PC-9 (cell line): ENCODE measurements around the gene RAD52. TPM values are rescaled to one million over a fixed set of nuclear protein-coding genes. Genes with fewer than 3 reads are reported as not detected.

Experiments used
- BruUV-seq: library from RNA; stranded (reverse); fragments of 400-500 nt; replicated peaks from 2 replicates; lab custom pipeline; 2021; lab: Mats Ljungman, UMichigan
- CTCF ChIA-PET: fragments of 300-600 bp; sonication (Branson Sonifier 250); formaldehyde crosslinking; loops from one replicate; lab custom pipeline; 2022; ENCODE audit warnings: antibody characterized with exemption; lab: Charles Lee
- POLR2A ChIA-PET: fragments of 300-600 bp; sonication (Branson Sonifier 250); formaldehyde crosslinking; loops from one replicate; lab custom pipeline; 2022; ENCODE audit warnings: antibody characterized with exemption; ENCODE audit not compliant: unreplicated experiment; lab: Charles Lee
- DNase-seq, 2 experiments: peaks; one replicate each; pipeline versions ENCODE4 v3.0.0 to v3.0.0-alpha.2; 2015 to 2022; ENCODE audit warnings: mixed read lengths in 1 of 2
- H2AFZ ChIP-seq: fragments of 200-600 bp; sonication (generic); 2 replicates; pipeline ENCODE4 v1.8.1; 2017; ENCODE audit warnings: antibody characterized with exemption
- H3F3A ChIP-seq: fragments of 200-600 bp; sonication (generic); 2 replicates; pipeline ENCODE4 v1.8.1; 2017; ENCODE audit warnings: antibody characterized with exemption, mild to moderate bottlenecking, low read depth; ENCODE audit not compliant: insufficient read depth
- H3K27ac ChIP-seq: fragments of 200-600 bp; sonication (generic); 2 replicates; pipeline ENCODE4 v1.6.1; 2016; ENCODE audit warnings: mixed run types
- H3K27me3 ChIP-seq: fragments of 200-600 bp; sonication (generic); 2 replicates; pipeline ENCODE4 v1.6.1; 2016; ENCODE audit warnings: low read depth, mixed run types; ENCODE audit not compliant: insufficient read depth
- H3K36me3 ChIP-seq: fragments of 200-600 bp; sonication (generic); 2 replicates; pipeline ENCODE4 v1.6.1; 2016; ENCODE audit warnings: low read depth, mixed run types
- H3K4me1 ChIP-seq: fragments of 200-600 bp; sonication (generic); replicated peaks from 2 replicates; pipeline ENCODE4 v1.6.1; 2016; ENCODE audit warnings: mixed run types; ENCODE audit not compliant: insufficient read depth
- H3K4me2 ChIP-seq: fragments of 200-600 bp; sonication (generic); 2 replicates; pipeline ENCODE4 v1.6.1; 2017; ENCODE audit warnings: mixed run types
- H3K4me3 ChIP-seq: fragments of 200-600 bp; sonication (generic); 2 replicates; pipeline ENCODE4 v1.6.1; 2016; ENCODE audit warnings: mixed run types
- H3K79me2 ChIP-seq: fragments of 200-600 bp; sonication (generic); 2 replicates; pipeline ENCODE4 v1.6.1; 2017; ENCODE audit warnings: low read depth, mixed run types
- H3K9me2 ChIP-seq: fragments of 200-600 bp; sonication (generic); 2 replicates; pipeline ENCODE4 v1.8.1; 2017; ENCODE audit warnings: mild to moderate bottlenecking; ENCODE audit not compliant: insufficient read depth
- H3K9me3 ChIP-seq: fragments of 200-600 bp; sonication (generic); 2 replicates; pipeline ENCODE4 v1.8.1; 2016; ENCODE audit warnings: low read depth; ENCODE audit not compliant: insufficient read depth
- H4K20me1 ChIP-seq: fragments of 200-600 bp; sonication (generic); 2 replicates; pipeline ENCODE4 v1.8.1; 2017; ENCODE audit not compliant: insufficient read depth
- CTCF ChIP-seq: fragments of 200-600 bp; sonication (generic); conservative IDR thresholded peaks from 2 replicates; pipeline ENCODE4 v1.6.1; 2017; ENCODE audit warnings: mixed run types, antibody characterized with exemption, mild to moderate bottlenecking, moderate library complexity
- EZH2 ChIP-seq: fragments of 200-600 bp; sonication (generic); IDR thresholded peaks from 2 replicates; pipeline ENCODE4 v1.8.0; 2017; ENCODE audit warnings: antibody characterized with exemption, low read depth
- intact Hi-C: fragments of 100-400 bp; cut with micrococcal nuclease; formaldehyde crosslinking; loops from one replicate; pipeline ENCODE4 v1.10.0; 2022; ENCODE audit not compliant: unreplicated experiment
- total RNA-seq: library from RNA; stranded (reverse); gene quantifications from 2 replicates; pipeline ENCODE4 v1.2.3, GENCODE V29; 2021

RAD52 gene
- total RNA-seq, 1 experiment from 2014 or later: 25.0 TPM

GRCh38 chr12:905261-906031 is 44.0 kb downstream of the RAD52 start:
- TF ChIP-seq EZH2: no peak
- TF ChIP-seq CTCF: no peak
- H3K79me2 ChIP-seq: no peaks in the 10 kb centered on the region
- H3K36me3 ChIP-seq: peaks cover 44% of the 10 kb centered on the region
- ChIA-PET CTCF (interaction anchor here (1.6 kb wide), 1 partner anchor 188 kb away, joined by 5 read pairs; no protein-coding TSS in a partner anchor), POLR2A (interaction anchor here (0.6 kb wide), 1 partner anchor 498 kb away, joined by 6 read pairs; no protein-coding TSS in a partner anchor)
- H2AFZ ChIP-seq: no peak overlapping the region
- H3K4me1 ChIP-seq: no peaks in the 10 kb centered on the region
- no peak overlapping the region for H3K27ac ChIP-seq
- BruUV-seq: no TSS peak
- no peak overlapping the region for H3K4me3 ChIP-seq
- H3F3A ChIP-seq: peaks cover 20% of the 10 kb centered on the region; the same call in 1 of the 2 replicates
- no peak for DNase-seq
- no peaks in the 10 kb centered on the region for H3K27me3 ChIP-seq
- no peaks in the 10 kb centered on the region for H3K9me3 ChIP-seq
- no peak overlapping the region for H3K4me2 ChIP-seq
- no peaks in the 10 kb centered on the region for H3K9me2 ChIP-seq
- peaks cover 3% of the 10 kb centered on the region for H4K20me1 ChIP-seq
- intact Hi-C loops: no loop called here

- no peak overlapping the region for H3K4me2 ChIP-seq
- H3K27ac ChIP-seq: no peak overlapping the region
- H3K36me3 ChIP-seq: peaks cover 40% of the 10 kb centered on the region
- H3F3A ChIP-seq: peaks cover 10% of the 10 kb centered on the region; the same call in 1 of the 2 replicates
- intact Hi-C loops: no loop called here
- POLR2A ChIA-PET: no interaction called here
- H3K4me3 ChIP-seq: no peak overlapping the region
- CTCF ChIA-PET: no interaction called here
- no peaks in the 10 kb centered on the region for H3K79me2 ChIP-seq
- H3K9me3 ChIP-seq: no peaks in the 10 kb centered on the region
- no peaks in the 10 kb centered on the region for H3K27me3 ChIP-seq
- no peaks in the 10 kb centered on the region for H4K20me1 ChIP-seq
- H2AFZ ChIP-seq: no peak overlapping the region
- no TSS peak for BruUV-seq
- H3K9me2 ChIP-seq: no peaks in the 10 kb centered on the region
- no peak for TF ChIP-seq EZH2
- no peak for TF ChIP-seq CTCF
- no peaks in the 10 kb centered on the region for H3K4me1 ChIP-seq
- no peak for DNase-seq
Observed at GRCh38 chr12:904010-904414, 45.5 kb downstream of the RAD52 start.

DNA sequence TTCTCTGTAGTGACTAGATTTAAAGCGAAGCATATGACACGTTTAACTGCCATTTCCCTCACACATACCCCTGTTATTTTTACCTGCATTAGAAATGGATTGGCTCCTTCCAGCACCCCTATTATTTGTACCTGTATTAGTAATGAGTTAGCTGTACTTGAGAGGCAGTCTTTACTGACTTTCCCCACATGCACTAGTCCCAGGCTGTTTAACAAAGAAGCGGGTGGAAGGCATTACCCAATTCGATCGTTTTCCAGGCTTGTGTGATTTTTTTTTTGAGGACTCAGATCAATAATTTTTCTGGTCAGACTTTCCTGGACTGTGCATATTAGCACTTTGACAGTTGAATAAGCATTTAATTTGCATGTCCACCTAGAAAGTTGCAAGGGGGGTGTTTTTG is 46.4 kb downstream of the RAD52 start:
- H3K4me2 ChIP-seq: no peak overlapping the region
- ChIA-PET CTCF (no interaction called here), POLR2A (no interaction called here)
- BruUV-seq: no TSS peak
- intact Hi-C loops: no loop called here
- no peak overlapping the region for H3K27ac ChIP-seq
- no peaks in the 10 kb centered on the region for H3K4me1 ChIP-seq
- H3K9me3 ChIP-seq: no peaks in the 10 kb centered on the region
- H3K36me3 ChIP-seq: peaks cover 36% of the 10 kb centered on the region
- no peaks in the 10 kb centered on the region for H4K20me1 ChIP-seq
- H3K4me3 ChIP-seq: no peak overlapping the region
- H3K9me2 ChIP-seq: no peaks in the 10 kb centered on the region
- no peaks in the 10 kb centered on the region for H3K27me3 ChIP-seq
- no peak for DNase-seq
- no peaks in the 10 kb centered on the region for H3K79me2 ChIP-seq
- H3F3A ChIP-seq: peaks cover 6% of the 10 kb centered on the region; the same call in 1 of the 2 replicates
- TF ChIP-seq EZH2: no peak
- no peak overlapping the region for H2AFZ ChIP-seq
